ENCODE data around the gene OTUD3.
"Not testable (repeated sequence)": the region's sequence is repeated elsewhere in the genome, so short reads cannot be mapped to it uniquely, and the experiment has no call there.

GRCh38 chr1:19880841-19881240 lies 1.4 kb upstream of the OTUD3 start:
- TF ChIP-seq POLR2A, POLR2AphosphoS5, CTCF (IDR thresholded peaks at IDR 0.05): not testable (repeated sequence)
